Neural cell (in vitro differentiated cells): ENCODE measurements around the gene PPM1J.

Experiments used
- CTCF ChIP-seq: fragments of 450-650 bp; IDR thresholded peaks from 2 replicates; pipeline ENCODE4 v1.5.1; 2014; ENCODE audit warnings: antibody characterized with exemption, mild to moderate bottlenecking, moderate library complexity; ENCODE audit not compliant: poor library complexity, severe bottlenecking
- EP300 ChIP-seq: fragments of 450-650 bp; conservative IDR thresholded peaks from 2 replicates; pipeline ENCODE4 v1.6.1; 2014; ENCODE audit warnings: antibody characterized with exemption, mild to moderate bottlenecking, moderate library complexity; ENCODE audit not compliant: poor library complexity, severe bottlenecking
- EZH2 ChIP-seq: fragments of 200-600, 300-800 bp; shearing (Covaris generic), sonication (generic); IDR thresholded peaks from 2 replicates; pipeline ENCODE4 v1.6.1; 2014; ENCODE audit warnings: antibody characterized with exemption, low read length, borderline replicate concordance, mild to moderate bottlenecking; ENCODE audit not compliant: insufficient read depth, poor library complexity, severe bottlenecking
- MXI1 ChIP-seq: fragments of 450-650 bp; conservative IDR thresholded peaks from 2 replicates; pipeline ENCODE4 v1.6.1; 2014; ENCODE audit warnings: antibody characterized with exemption, mild to moderate bottlenecking; ENCODE audit not compliant: poor library complexity, severe bottlenecking
- POLR2AphosphoS5 ChIP-seq: IDR thresholded peaks from 2 replicates; pipeline ENCODE4 v1.6.1; 2012

GRCh38 chr1:112735752-112736151, 20.6 kb upstream of the PPM1J start:
- TF ChIP-seq MXI1 = no peak
- TF ChIP-seq CTCF = no peak
- TF ChIP-seq EP300 = no peak
- no peak for TF ChIP-seq POLR2AphosphoS5
- TF ChIP-seq EZH2 = no peak
